H1 (cell line): ENCODE measurements around the gene ILK. TPM values are rescaled to one million over a fixed set of nuclear protein-coding genes. Genes with fewer than 3 reads are reported as not detected.

Source experiments
- CTCF ChIA-PET: fragments of 300-600 bp; sonication (Branson Sonifier 250); formaldehyde crosslinking; loops from one replicate; lab custom pipeline; 2021; ENCODE audit not compliant: partially characterized antibody; lab: Charles Lee
- POLR2A ChIA-PET: fragments of 300-600 bp; sonication (Branson Sonifier 250); formaldehyde crosslinking; loops from one replicate; lab custom pipeline; 2021; ENCODE audit warnings: inconsistent platforms; ENCODE audit not compliant: partially characterized antibody; lab: Charles Lee
- DNase-seq, 2 experiments: peaks; one replicate each; pipeline versions ENCODE4 v3.0.0 to v3.0.0-alpha.2; 2010 to 2022; ENCODE audit warnings: low spot score in 2 of 2, low read depth in 1 of 2, mixed read lengths in 1 of 2
- FAIRE-seq: peaks from 2 replicates; lab custom pipeline; 2011; peaks lifted over from hg19 to GRCh38; lab: Jason Lieb, UNC
- H2AFZ ChIP-seq: 2 replicates; pipeline ENCODE4 v1.8.1; 2012; ENCODE audit warnings: low read length, inconsistent platforms
- H2AK5ac ChIP-seq: 2 replicates; pipeline ENCODE4 v1.6.1; 2013; ENCODE audit warnings: low read depth, low read length
- H2BK120ac ChIP-seq: replicated peaks from 2 replicates; pipeline ENCODE3; 2013; ENCODE audit warnings: low read depth, low read length, inconsistent platforms
- H2BK12ac ChIP-seq: 2 replicates; pipeline ENCODE4 v1.6.1; 2013; ENCODE audit warnings: low read depth, low read length
- H2BK15ac ChIP-seq: 2 replicates; pipeline ENCODE4 v1.6.1; 2013; ENCODE audit warnings: low read length
- H2BK20ac ChIP-seq: 2 replicates; pipeline ENCODE4 v1.6.1; 2013; ENCODE audit warnings: low read length
- H2BK5ac ChIP-seq: 2 replicates; pipeline ENCODE4 v1.6.1; 2013; ENCODE audit warnings: low read depth, low read length
- H3K14ac ChIP-seq: 2 replicates; pipeline ENCODE4 v1.6.1; 2013; ENCODE audit warnings: inconsistent platforms; ENCODE audit not compliant: insufficient read length
- H3K18ac ChIP-seq: 2 replicates; pipeline ENCODE4 v1.6.1; 2013; ENCODE audit warnings: low read length; ENCODE audit errors: extremely low read depth
- H3K23ac ChIP-seq: 2 replicates; pipeline ENCODE4 v1.6.1; 2013; ENCODE audit warnings: inconsistent platforms; ENCODE audit not compliant: insufficient read length
- H3K23me2 ChIP-seq: 2 replicates; pipeline ENCODE4 v1.6.1; 2013; ENCODE audit warnings: low read depth, low read length
- H3K27ac ChIP-seq: 2 replicates; pipeline ENCODE4 v1.6.1; 2011; ENCODE audit warnings: low read depth, low read length, inconsistent platforms
- H3K27me3 ChIP-seq, 4 experiments: replicated peaks in 1 of 4; 1 replicate in 1 of 4; 2 replicates in 3 of 4; pipeline versions ENCODE4 v1.6.1 to v1.8.1; 2011 to 2013; ENCODE audit warnings: low read length in 3 of 4, mild to moderate bottlenecking in 3 of 4, inconsistent platforms in 2 of 4, mixed read lengths in 2 of 4, moderate library complexity in 1 of 4; ENCODE audit not compliant: control insufficient read depth in 3 of 4, insufficient read depth in 3 of 4; ENCODE audit errors: extremely low read depth in 1 of 4
- H3K36me3 ChIP-seq, 4 experiments: 2 replicates each; pipeline versions ENCODE4 v1.6.1 to v1.8.1; 2011 to 2013; ENCODE audit warnings: mild to moderate bottlenecking in 4 of 4, low read length in 3 of 4, moderate library complexity in 2 of 4, control low read depth in 1 of 4, inconsistent platforms in 1 of 4; ENCODE audit not compliant: insufficient read depth in 4 of 4, control insufficient read depth in 2 of 4
- H3K4ac ChIP-seq: replicated peaks from 2 replicates; pipeline ENCODE3; 2013; ENCODE audit warnings: low read length, low read depth, mixed read lengths, inconsistent platforms; ENCODE audit not compliant: insufficient read length
- H3K4me1 ChIP-seq, 4 experiments: replicated peaks in 1 of 4; 1 replicate in 1 of 4; 2 replicates in 3 of 4; pipeline versions ENCODE4 v1.6.1 to v1.8.1; 2011 to 2013; ENCODE audit warnings: low read length in 3 of 4, inconsistent platforms in 2 of 4, mixed read lengths in 1 of 4; ENCODE audit not compliant: insufficient read depth in 4 of 4, control insufficient read depth in 3 of 4
- H3K4me2 ChIP-seq, 2 experiments: 2 replicates each; pipeline versions ENCODE4 v1.6.1 to v1.8.1; 2011 to 2013; ENCODE audit warnings: low read depth in 2 of 2, low read length in 2 of 2, control low read depth in 1 of 2, inconsistent platforms in 1 of 2, mild to moderate bottlenecking in 1 of 2; ENCODE audit not compliant: insufficient read depth in 1 of 2
- H3K4me3 ChIP-seq, 4 experiments: fragments of 200-600, 300-600 bp in 1 of 4; sonication (generic), shearing (Covaris generic), sonication (Bioruptor Twin) in 1 of 4; 2 replicates each; pipeline versions ENCODE4 v1.5.1 to v1.8.1; 2011 to 2016; ENCODE audit warnings: low read length in 4 of 4, low read depth in 3 of 4, control low read depth in 2 of 4, inconsistent platforms in 2 of 4, mild to moderate bottlenecking in 2 of 4, mixed read lengths in 1 of 4, moderate library complexity in 1 of 4; ENCODE audit not compliant: insufficient read depth in 2 of 4; ENCODE audit errors: extremely low read depth in 1 of 4
- H3K56ac ChIP-seq: replicated peaks from 2 replicates; pipeline ENCODE3; 2013; ENCODE audit warnings: low read depth, mild to moderate bottlenecking, mixed read lengths, low read length, inconsistent platforms; ENCODE audit not compliant: insufficient read length
- H3K79me1 ChIP-seq: 2 replicates; pipeline ENCODE4 v1.6.1; 2013; ENCODE audit warnings: low read depth, low read length, control low read depth
- H3K79me2 ChIP-seq, 2 experiments: 2 replicates each; pipeline versions ENCODE4 v1.6.1 to v1.8.1; 2012 to 2013; ENCODE audit warnings: low read length in 2 of 2, mild to moderate bottlenecking in 2 of 2, inconsistent platforms in 1 of 2; ENCODE audit not compliant: insufficient read depth in 2 of 2, control insufficient read depth in 1 of 2
- H3K9ac ChIP-seq, 4 experiments: replicated peaks in 1 of 4; 1 replicate in 1 of 4; 2 replicates in 3 of 4; pipeline versions ENCODE4 v1.6.1 to v1.8.1; 2011 to 2013; ENCODE audit warnings: low read depth in 3 of 4, low read length in 3 of 4, control low read depth in 2 of 4, mild to moderate bottlenecking in 2 of 4, moderate library complexity in 2 of 4, inconsistent platforms in 1 of 4; ENCODE audit errors: extremely low read depth in 1 of 4
- H3K9me3 ChIP-seq, 2 experiments: 2 replicates each; pipeline versions ENCODE4 v1.6.1 to v1.8.1; 2012 to 2013; ENCODE audit warnings: mild to moderate bottlenecking in 2 of 2, moderate library complexity in 2 of 2, control low read depth in 1 of 2, inconsistent platforms in 1 of 2, low read depth in 1 of 2, low read length in 1 of 2, mixed read lengths in 1 of 2; ENCODE audit not compliant: insufficient read depth in 2 of 2
- H4K20me1 ChIP-seq, 2 experiments: replicated peaks in 1 of 2; 2 replicates each; pipeline versions ENCODE3 to v1.8.1; 2011 to 2013; ENCODE audit warnings: inconsistent platforms in 2 of 2, low read length in 2 of 2, mild to moderate bottlenecking in 1 of 2; ENCODE audit not compliant: insufficient read depth in 2 of 2, control insufficient read depth in 1 of 2
- H4K5ac ChIP-seq: 2 replicates; pipeline ENCODE4 v1.6.1; 2013; ENCODE audit warnings: low read length, low read depth, mixed read lengths, inconsistent platforms; ENCODE audit not compliant: insufficient read length
- H4K8ac ChIP-seq: 2 replicates; pipeline ENCODE4 v1.8.0; 2013; ENCODE audit warnings: mild to moderate bottlenecking, moderate library complexity, low read length, inconsistent platforms; ENCODE audit not compliant: insufficient read depth; ENCODE audit errors: extremely low read depth
- H4K91ac ChIP-seq: replicated peaks from 2 replicates; pipeline ENCODE3; 2013; ENCODE audit warnings: low read length, mixed read lengths, inconsistent platforms; ENCODE audit not compliant: insufficient read length
- CHD1 ChIP-seq: IDR thresholded peaks from 2 replicates; pipeline ENCODE4 v1.6.1; 2012; ENCODE audit warnings: low read depth, low read length, improper control_type of control experiment
- CHD2 ChIP-seq: IDR thresholded peaks from 2 replicates; pipeline ENCODE4 v1.6.1; 2012; ENCODE audit warnings: low read length, improper control_type of control experiment
- CTBP2 ChIP-seq: IDR thresholded peaks from 2 replicates; pipeline ENCODE4 v1.7.0; 2011; ENCODE audit warnings: borderline replicate concordance, mild to moderate bottlenecking, moderate library complexity, mixed read lengths, low read length; ENCODE audit not compliant: insufficient read depth, insufficient read length
- EGR1 ChIP-seq: IDR thresholded peaks from 2 replicates; pipeline ENCODE4 v1.6.1; 2011; ENCODE audit warnings: low read depth, low read length, borderline replicate concordance
- EZH2 ChIP-seq: fragments of 200-600 bp; sonication (generic); IDR thresholded peaks from 2 replicates; pipeline ENCODE4 v1.7.1; 2012; ENCODE audit warnings: low read depth, mild to moderate bottlenecking, moderate library complexity, low read length, inconsistent platforms; ENCODE audit not compliant: severe bottlenecking
- HDAC2 ChIP-seq, 2 experiments: fragments of 300-600 bp in 1 of 2; sonication (generic) in 1 of 2; IDR thresholded peaks; 2 replicates each; pipeline ENCODE4 v1.6.1; 2011 to 2012; ENCODE audit warnings: low read depth in 2 of 2, low read length in 2 of 2, mild to moderate bottlenecking in 2 of 2, moderate library complexity in 2 of 2, borderline replicate concordance in 1 of 2, inconsistent platforms in 1 of 2
- PHF8 ChIP-seq: fragments of 200-600 bp; sonication (generic); conservative IDR thresholded peaks from 2 replicates; pipeline ENCODE4 v1.7.1; 2012; ENCODE audit warnings: low read depth, mild to moderate bottlenecking, inconsistent platforms, low read length, moderate library complexity
- POLR2AphosphoS5 ChIP-seq: IDR thresholded peaks from 2 replicates; pipeline ENCODE4 v1.6.1; 2011; ENCODE audit warnings: low read depth, low read length
- RBBP5 ChIP-seq: IDR thresholded peaks from 2 replicates; pipeline ENCODE4 v1.7.1; 2012; ENCODE audit warnings: low read depth, mild to moderate bottlenecking, inconsistent platforms, low read length, moderate library complexity, borderline replicate concordance
- SAP30 ChIP-seq: fragments of 300-600 bp; sonication (generic); IDR thresholded peaks from 2 replicates; pipeline ENCODE4 v1.7.1; 2012; ENCODE audit warnings: low read length, moderate library complexity, mild to moderate bottlenecking, inconsistent platforms; ENCODE audit not compliant: insufficient read depth, insufficient replicate concordance
- SRF ChIP-seq: IDR thresholded peaks from 2 replicates; pipeline ENCODE4 v1.6.1; 2011; ENCODE audit warnings: mild to moderate bottlenecking, low read depth, low read length, moderate library complexity
- SUZ12 ChIP-seq: fragments of 200-600 bp; sonication (generic); IDR thresholded peaks from 2 replicates; pipeline ENCODE4 v1.6.1; 2012; ENCODE audit warnings: mild to moderate bottlenecking, inconsistent platforms, low read length, moderate library complexity, mixed read lengths
- TCF12 ChIP-seq: IDR thresholded peaks from 2 replicates; pipeline ENCODE4 v1.6.1; 2011; ENCODE audit warnings: low read depth, mild to moderate bottlenecking, low read length
- WGBS, 2 experiments: shearing (Covaris generic) in 1 of 2; methylation state at CpG; one replicate each; pipeline versions ENCODE4 v1.1.6 to v1.1.7; 2013 to 2015; ENCODE audit warnings: low lambda C conversion rate in 2 of 2, mixed read lengths in 2 of 2, inconsistent platforms in 1 of 2, low coverage in 1 of 2, missing lambda C conversion rate in 1 of 2; ENCODE audit not compliant: insufficient replicate concordance in 2 of 2, insufficient coverage in 1 of 2, insufficient read length in 1 of 2; ENCODE audit errors: extremely low coverage in 1 of 2, missing lambda C conversion rate in 1 of 2; 5-methylcytosine and 5-hydroxymethylcytosine counted together
- polyA plus RNA-seq, 7 experiments: library from polyadenylated mRNA; depleted of rRNA in 3 of 7; stranded (reverse) in 5 of 7; unstranded in 2 of 7; fragments of >200 nt in 5 of 7; fragments of 200-250 nt in 2 of 7; gene quantifications; 1 replicate in 5 of 7; 2 replicates in 1 of 7; 4 replicates in 1 of 7; pipeline versions ENCODE4 v1.2.1 to v1.2.3, GENCODE V29; 2011 to 2013; ENCODE audit warnings: missing spikeins in 2 of 7, mixed read lengths in 2 of 7
- total RNA-seq: library from RNA; stranded (reverse); fragmentation: NEBNext Ultra II Directional; extraction: Animal tissue kit (Norgen Biotek cat#: 25700); gene quantifications from 2 replicates; pipeline ENCODE4 v1.2.1, GENCODE V29; 2021

ILK gene
- total and polyA plus RNA-seq, 2 of the 8 experiments (the other 6 are each of a cell fraction or from before 2014, with no cell fraction given): 91.4 to 132 TPM

DNA sequence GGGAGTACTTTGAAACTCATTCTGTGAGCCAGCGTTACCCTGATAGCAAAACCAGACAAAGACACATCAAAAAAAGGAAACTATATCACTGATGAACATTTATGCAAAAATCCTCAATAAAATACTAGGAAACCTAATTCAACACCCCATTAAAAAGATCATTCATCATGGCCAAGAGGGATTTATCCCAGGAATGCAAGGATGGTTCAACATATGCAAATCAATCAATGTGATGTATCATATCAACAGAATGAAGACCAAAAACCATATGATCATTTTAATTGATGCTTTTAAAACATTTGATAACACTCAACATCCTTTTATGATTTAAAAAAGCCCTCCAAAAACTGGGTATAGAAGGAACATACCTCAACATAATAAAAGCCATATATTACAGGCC lies 20.0 kb upstream of the ILK start:
- no peak overlapping the region for H3K4ac ChIP-seq
- no peaks in the 10 kb centered on the region for H3K23me2 ChIP-seq
- H2BK120ac ChIP-seq: no peak overlapping the region
- FAIRE-seq (no peak), DNase-seq (no peak)
- no peak overlapping the region for H3K4me2 ChIP-seq
- H4K20me1 ChIP-seq: no peaks in the 10 kb centered on the region
- H3K9ac ChIP-seq: no peak overlapping the region
- no peak overlapping the region for H3K23ac ChIP-seq
- no peak overlapping the region for H2BK5ac ChIP-seq
- H3K18ac ChIP-seq: no peak overlapping the region
- no peaks in the 10 kb centered on the region for H3K27me3 ChIP-seq
- peaks cover 0 to 4% of the 10 kb centered on the region in 2 experiments; a peak in 1 of 4 replicates for H3K9me3 ChIP-seq
- H2BK12ac ChIP-seq: no peak overlapping the region
- H3K4me1 ChIP-seq: peaks cover 0 to 16% (median 10%) of the 10 kb centered on the region in 4 experiments; a peak in 5 of 7 replicates
- no peak overlapping the region for H4K5ac ChIP-seq
- no peaks in the 10 kb centered on the region for H3K36me3 ChIP-seq
- no peak overlapping the region for H2BK15ac ChIP-seq
- ChIA-PET POLR2A (no interaction called here), CTCF (no interaction called here)
- no peak overlapping the region for H3K27ac ChIP-seq
- H2AK5ac ChIP-seq: no peak overlapping the region
- WGBS, 2 experiments: 83% methylated on average over 1 of the region's 1 CpG; no CpG with 5 or more reads in 1 of the 2 experiments
- no peak overlapping the region for H4K91ac ChIP-seq
- H4K8ac ChIP-seq: no peak overlapping the region
- no peaks in the 10 kb centered on the region for H3K79me1 ChIP-seq
- H3K14ac ChIP-seq: no peak overlapping the region
- no peak overlapping the region for H3K4me3 ChIP-seq
- H3K56ac ChIP-seq: no peak overlapping the region
- no peak overlapping the region for H2AFZ ChIP-seq
- no peak for TF ChIP-seq EGR1
- TF ChIP-seq PHF8: no peak
- no peak for TF ChIP-seq SUZ12
- TF ChIP-seq CHD1: no peak
- no peak for TF ChIP-seq CHD2
- TF ChIP-seq HDAC2 (IDR thresholded peaks at IDR 0.05; ENCODE audit: borderline replicate concordance in 1 of 2, low read depth in 2 of 2, low read length in 2 of 2): no peak
- TF ChIP-seq TCF12: no peak
- TF ChIP-seq SRF: no peak
- no peak for TF ChIP-seq POLR2AphosphoS5
- TF ChIP-seq CTBP2: no peak
- TF ChIP-seq EZH2: no peak
- TF ChIP-seq SAP30: no peak
- no peak for TF ChIP-seq RBBP5
- no peaks in the 10 kb centered on the region for H3K79me2 ChIP-seq
- H2BK20ac ChIP-seq: no peak overlapping the region
